NB4 (cell line): ENCODE results near the gene MRPL28.

Experiments used
- DNase-seq: peaks from one replicate; pipeline ENCODE4 v3.0.0; 2010; ENCODE audit warnings: low read depth
- H3K4me3 ChIP-seq: one replicate; pipeline ENCODE4 v1.5.1; 2011; ENCODE audit warnings: mild to moderate bottlenecking, low read depth, low read length, moderate library complexity
- MAX ChIP-seq: IDR thresholded peaks from 2 replicates; pipeline ENCODE4 v1.6.1; 2011; ENCODE audit warnings: low read depth, low read length
- MYC ChIP-seq: IDR thresholded peaks from 2 replicates; pipeline ENCODE4 v1.6.1; 2011; ENCODE audit warnings: low read depth, low read length
- POLR2A ChIP-seq: IDR thresholded peaks from 2 replicates; pipeline ENCODE4 v1.6.1; 2011; ENCODE audit warnings: mild to moderate bottlenecking; ENCODE audit not compliant: insufficient read length; ENCODE audit errors: extremely low read depth
- TF ChIP-seq, protein P1 (sequence below): IDR thresholded peaks from one replicate; pipeline ENCODE4 v1.5.1; 2012; ENCODE audit warnings: low read depth, low read length

Gene MRPL28

GRCh38 chr16:368388-369158, 1.8 kb downstream of the MRPL28 start:
- no peak overlapping the region for H3K4me3 ChIP-seq
- no peak for DNase-seq
- TF ChIP-seq POLR2A (no peak), MAX (no peak), MYC (no peak)
- TF ChIP-seq, protein P1, sequence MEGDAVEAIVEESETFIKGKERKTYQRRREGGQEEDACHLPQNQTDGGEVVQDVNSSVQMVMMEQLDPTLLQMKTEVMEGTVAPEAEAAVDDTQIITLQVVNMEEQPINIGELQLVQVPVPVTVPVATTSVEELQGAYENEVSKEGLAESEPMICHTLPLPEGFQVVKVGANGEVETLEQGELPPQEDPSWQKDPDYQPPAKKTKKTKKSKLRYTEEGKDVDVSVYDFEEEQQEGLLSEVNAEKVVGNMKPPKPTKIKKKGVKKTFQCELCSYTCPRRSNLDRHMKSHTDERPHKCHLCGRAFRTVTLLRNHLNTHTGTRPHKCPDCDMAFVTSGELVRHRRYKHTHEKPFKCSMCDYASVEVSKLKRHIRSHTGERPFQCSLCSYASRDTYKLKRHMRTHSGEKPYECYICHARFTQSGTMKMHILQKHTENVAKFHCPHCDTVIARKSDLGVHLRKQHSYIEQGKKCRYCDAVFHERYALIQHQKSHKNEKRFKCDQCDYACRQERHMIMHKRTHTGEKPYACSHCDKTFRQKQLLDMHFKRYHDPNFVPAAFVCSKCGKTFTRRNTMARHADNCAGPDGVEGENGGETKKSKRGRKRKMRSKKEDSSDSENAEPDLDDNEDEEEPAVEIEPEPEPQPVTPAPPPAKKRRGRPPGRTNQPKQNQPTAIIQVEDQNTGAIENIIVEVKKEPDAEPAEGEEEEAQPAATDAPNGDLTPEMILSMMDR, result no peak

GRCh38 chr16:367333-367903, 2.9 kb downstream of the MRPL28 start:
- TF ChIP-seq, protein P1, result no peak
- TF ChIP-seq MAX, result no peak
- TF ChIP-seq POLR2A, result no peak
- no peak for TF ChIP-seq MYC
- no peak overlapping the region for H3K4me3 ChIP-seq
- no peak for DNase-seq

DNA sequence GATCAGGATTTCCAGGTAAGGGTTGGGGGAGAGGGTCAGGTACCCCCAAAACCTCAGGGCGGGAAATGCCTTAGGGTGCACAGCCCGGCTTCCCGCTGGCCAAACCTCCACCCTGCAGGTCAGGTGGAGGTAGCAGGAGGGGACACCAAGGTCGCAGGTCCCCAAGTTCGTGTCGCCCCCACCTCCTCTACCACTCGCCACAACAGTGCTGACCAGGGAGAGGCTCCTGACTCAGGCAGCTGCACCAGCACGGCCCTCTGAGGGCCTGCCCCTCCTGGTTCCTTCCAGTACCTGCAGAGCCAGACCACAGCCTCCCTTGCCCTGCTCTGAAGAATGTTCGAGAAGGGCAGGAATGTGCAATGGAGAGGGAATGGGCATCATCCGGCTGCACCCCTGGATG, 3.9 kb downstream of the MRPL28 start:
- no peak for DNase-seq
- H3K4me3 ChIP-seq, result no peak overlapping the region
- TF ChIP-seq POLR2A, result no peak
- TF ChIP-seq MYC, result no peak
- TF ChIP-seq, protein P1, result no peak
- no peak for TF ChIP-seq MAX

DNA sequence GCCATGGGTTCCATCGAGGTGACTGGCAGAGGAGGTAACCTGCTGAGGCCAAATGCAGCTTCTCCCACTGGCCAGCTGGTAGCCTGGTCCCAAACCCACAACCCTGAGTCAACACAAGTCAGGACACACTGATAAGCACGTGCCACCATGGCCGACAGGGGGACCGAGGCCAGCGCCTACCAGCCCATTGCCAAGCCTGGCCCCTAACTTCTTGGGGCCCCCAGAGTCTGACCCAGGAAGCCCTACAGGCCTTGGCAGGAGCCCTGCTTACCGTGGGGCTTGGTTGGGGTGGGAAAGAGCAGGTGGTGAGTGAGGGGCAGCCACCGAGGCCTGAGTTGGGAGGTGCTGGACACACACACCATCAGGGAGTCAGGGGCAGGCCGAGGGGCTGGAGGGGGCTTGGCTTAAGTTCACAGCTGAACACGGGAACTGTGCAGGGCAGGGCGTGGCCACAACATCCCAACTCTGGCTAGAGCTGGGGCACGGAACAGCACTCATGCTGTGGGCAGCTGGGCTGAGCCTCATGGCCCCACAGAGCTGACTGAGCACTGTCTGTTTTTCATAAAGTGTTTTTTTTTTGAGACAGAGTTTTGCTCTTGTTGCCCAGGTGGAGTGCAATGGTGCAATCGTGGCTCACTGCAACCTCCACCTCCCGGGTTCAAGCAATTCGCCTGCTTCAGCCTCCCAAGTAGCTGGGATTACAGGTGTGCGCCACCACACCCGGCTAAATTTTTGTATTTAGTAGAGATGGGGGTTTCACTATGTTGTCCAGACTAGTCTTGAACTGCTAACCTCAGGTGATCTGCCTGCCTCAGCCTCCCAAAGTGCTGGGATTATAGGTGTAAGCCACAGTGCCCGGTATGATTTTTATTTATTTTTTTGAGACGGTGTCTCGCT, 5.5 kb downstream of the MRPL28 start:
- DNase-seq, result no peak
- no peak overlapping the region for H3K4me3 ChIP-seq
- TF ChIP-seq POLR2A (no peak), MYC (no peak), MAX (no peak)
- TF ChIP-seq, protein P1, result no peak

- no peak overlapping the region for H3K4me3 ChIP-seq
- TF ChIP-seq, protein P1, result no peak
- TF ChIP-seq MYC, result no peak
- no peak for TF ChIP-seq POLR2A
- no peak for DNase-seq
These were observed 6.4 kb downstream of the MRPL28 start for GRCh38 chr16:363766-364490.
